GM10266 (cell line): ENCODE results near the gene AADACL2.

Experiments
- DNase-seq: peaks from one replicate; pipeline ENCODE4 v3.0.0; 2012; ENCODE audit errors: extremely low spot score
- CTCF ChIP-seq: IDR thresholded peaks from 2 replicates; pipeline ENCODE4 v1.5.1; 2012; ENCODE audit warnings: mild to moderate bottlenecking, low read depth; ENCODE audit not compliant: control insufficient read depth, insufficient read depth; ENCODE audit errors: missing control alignments

Gene AADACL2

GRCh38 chr3:151804267-151804666 is 70.5 kb downstream of the AADACL2 start:
- DNase-seq = no peak
- TF ChIP-seq CTCF = no peak

- TF ChIP-seq CTCF = no peak
- no peak for DNase-seq
Measured at GRCh38 chr3:151806838-151807237, 73.1 kb downstream of the AADACL2 start.
